ENCODE data around the gene LTC4S.

Gene LTC4S

GRCh38 chr5:179802950-179803562, 9.3 kb downstream of the LTC4S start:
- H3K4me3 ChIP-seq (ENCODE audit: low read depth, low read length) = no peak overlapping the region; the same call in 1 of the 2 replicates
- TF ChIP-seq, protein P1, sequence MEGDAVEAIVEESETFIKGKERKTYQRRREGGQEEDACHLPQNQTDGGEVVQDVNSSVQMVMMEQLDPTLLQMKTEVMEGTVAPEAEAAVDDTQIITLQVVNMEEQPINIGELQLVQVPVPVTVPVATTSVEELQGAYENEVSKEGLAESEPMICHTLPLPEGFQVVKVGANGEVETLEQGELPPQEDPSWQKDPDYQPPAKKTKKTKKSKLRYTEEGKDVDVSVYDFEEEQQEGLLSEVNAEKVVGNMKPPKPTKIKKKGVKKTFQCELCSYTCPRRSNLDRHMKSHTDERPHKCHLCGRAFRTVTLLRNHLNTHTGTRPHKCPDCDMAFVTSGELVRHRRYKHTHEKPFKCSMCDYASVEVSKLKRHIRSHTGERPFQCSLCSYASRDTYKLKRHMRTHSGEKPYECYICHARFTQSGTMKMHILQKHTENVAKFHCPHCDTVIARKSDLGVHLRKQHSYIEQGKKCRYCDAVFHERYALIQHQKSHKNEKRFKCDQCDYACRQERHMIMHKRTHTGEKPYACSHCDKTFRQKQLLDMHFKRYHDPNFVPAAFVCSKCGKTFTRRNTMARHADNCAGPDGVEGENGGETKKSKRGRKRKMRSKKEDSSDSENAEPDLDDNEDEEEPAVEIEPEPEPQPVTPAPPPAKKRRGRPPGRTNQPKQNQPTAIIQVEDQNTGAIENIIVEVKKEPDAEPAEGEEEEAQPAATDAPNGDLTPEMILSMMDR (IDR thresholded peaks at IDR 0.05; ENCODE audit: insufficient read depth, low read length, missing control alignments) = no peak
- ChIA-PET POLR2A (interaction anchor here (0.6 kb wide), 1 partner anchor 18 kb away, joined by 3 read pairs; the partner anchor contains the start of gene SQSTM1), CTCF (interaction anchor here (1.0 to 3.5 kb wide), 7 partner anchors 8 to 104 kb away, joined by 3 to 29 read pairs (median 5); partner anchors contain the start of genes LTC4S and MAML1)
- no peak for DNase-seq (ENCODE audit: low read depth, low spot score)

DNA sequence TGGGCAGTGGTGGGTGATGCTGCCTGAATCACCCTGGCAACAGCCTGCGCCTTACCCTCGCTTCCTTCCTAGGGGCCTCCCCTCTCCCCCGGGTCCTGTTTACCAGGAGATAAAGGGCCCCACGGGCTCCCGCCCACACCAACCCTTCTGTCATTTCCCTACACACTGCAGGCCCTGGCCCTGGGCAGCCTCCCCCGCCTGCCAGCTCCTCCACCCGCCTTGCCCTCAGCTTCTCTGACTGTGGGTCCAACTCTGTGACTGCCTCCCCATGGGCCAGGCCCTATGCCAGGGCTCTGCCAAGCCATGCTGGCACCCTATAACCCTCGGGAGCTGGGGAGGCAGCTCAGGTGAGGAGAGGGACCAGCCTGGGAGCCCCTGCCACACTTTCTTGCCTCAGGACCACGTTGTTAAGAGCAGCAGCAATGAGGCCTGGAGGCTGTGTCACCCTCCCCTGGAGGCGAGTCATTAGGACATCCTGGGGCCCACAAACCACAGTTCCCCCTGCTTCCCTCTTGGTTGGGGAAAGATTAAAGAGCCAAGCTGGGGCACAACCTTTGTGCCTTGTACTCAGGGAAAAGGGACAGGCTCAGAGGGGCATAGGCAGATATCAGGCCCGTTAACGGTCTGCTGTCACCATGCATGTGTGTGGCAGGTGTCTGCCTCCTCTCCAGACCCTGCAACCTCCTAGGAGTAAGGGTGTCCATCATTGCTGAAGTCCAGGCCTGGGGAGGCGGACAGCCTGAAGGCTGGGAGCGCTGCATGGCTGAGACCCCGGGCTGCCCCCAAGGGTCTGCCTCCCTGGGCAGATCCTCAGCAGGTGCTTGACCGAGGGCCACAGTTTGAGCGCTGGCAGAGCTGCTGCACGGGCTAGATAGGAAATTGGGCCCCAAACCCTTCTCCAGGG, 10.1 kb downstream of the LTC4S start:
- H3K4me3 ChIP-seq (ENCODE audit: low read depth, low read length) = peak overlapping the region; percentile 72
- ChIA-PET POLR2A (interaction anchor here (0.6 kb wide), 1 partner anchor 17 kb away, joined by 3 read pairs; the partner anchor contains the start of gene SQSTM1), CTCF (interaction anchor here (1.0 to 3.5 kb wide), 2 partner anchors 8 to 71 kb away, joined by 3 to 29 read pairs; partner anchors contain the start of genes LTC4S and MAML1)
- DNase-seq (ENCODE audit: low read depth, low spot score) = no peak
- TF ChIP-seq, protein P1 (IDR thresholded peaks at IDR 0.05; ENCODE audit: insufficient read depth, low read length, missing control alignments) = no peak

DNA sequence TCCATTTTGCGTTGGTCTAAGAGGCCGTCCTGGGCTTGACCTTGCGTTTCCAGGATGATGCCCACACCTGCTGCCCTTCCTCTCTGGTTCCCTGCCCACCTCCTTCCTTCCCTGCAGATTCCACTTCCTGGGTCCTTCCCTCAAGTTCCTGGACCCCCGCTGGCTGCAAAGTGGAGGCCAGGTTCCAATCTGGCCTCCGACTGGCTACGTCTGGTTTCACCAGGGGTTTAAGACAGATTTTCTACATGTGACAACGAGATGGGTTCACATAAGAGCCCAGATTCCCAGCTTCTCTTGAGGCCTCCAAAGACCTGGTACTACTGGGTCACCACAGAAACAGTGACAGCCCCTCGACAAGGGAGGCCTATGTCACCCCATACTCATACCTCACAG, 10.8 kb downstream of the LTC4S start:
- TF ChIP-seq, protein P1 (IDR thresholded peaks at IDR 0.05; ENCODE audit: insufficient read depth, low read length, missing control alignments) = no peak
- CTCF ChIA-PET = interaction anchor here (3.5 kb wide), 1 partner anchor 9 kb away, joined by 29 read pairs; the partner anchor contains the start of gene LTC4S
- peak overlapping the region; percentile 72 for H3K4me3 ChIP-seq (ENCODE audit: low read depth, low read length)

GRCh38 chr5:179805070-179805528, 11.3 kb downstream of the LTC4S start:
- CTCF ChIA-PET = interaction anchor here (3.5 kb wide), 1 partner anchor 10 kb away, joined by 29 read pairs; the partner anchor contains the start of gene LTC4S
- TF ChIP-seq, protein P1 (IDR thresholded peaks at IDR 0.05; ENCODE audit: insufficient read depth, low read length, missing control alignments) = no peak
- no peak for DNase-seq (ENCODE audit: low read depth, low spot score)
- POLR2A ChIA-PET = interaction anchor here (1.0 kb wide), 1 partner anchor 9 kb away, joined by 3 read pairs; no protein-coding TSS in a partner anchor
- H3K4me3 ChIP-seq (ENCODE audit: low read depth, low read length) = peak overlapping the region; percentile 72

More for the DNA sequence above, 10.8 kb downstream of the LTC4S start:
- POLR2A ChIA-PET = no interaction called here
- no peak for DNase-seq (ENCODE audit: low read depth, low spot score)

- TF ChIP-seq, protein P1 (IDR thresholded peaks at IDR 0.05; ENCODE audit: insufficient read depth, low read length, missing control alignments) = no peak
- DNase-seq (ENCODE audit: low read depth, low spot score) = no peak
- ChIA-PET POLR2A (interaction anchor here (0.7 to 2.1 kb wide), 4 partner anchors 10 to 182 kb away, joined by 3 to 15 read pairs (median 4); partner anchors contain the start of genes HNRNPH1, MAML1 and SQSTM1), CTCF (interaction anchor here (0.8 to 3.5 kb wide), 2 partner anchors 10 to 104 kb away, joined by 3 to 29 read pairs; partner anchors contain the start of gene LTC4S)
- H3K4me3 ChIP-seq (ENCODE audit: low read depth, low read length) = peak overlapping the region; percentile 72
These were observed 11.9 kb downstream of the LTC4S start for GRCh38 chr5:179805529-179806249.
